Measurements from ENCODE around the gene ZNF446. TPM values are rescaled to one million over a fixed set of nuclear protein-coding genes. Genes with fewer than 3 reads are reported as not detected.

ZNF446 gene
- total and polyA plus RNA-seq, 10 of the 15 experiments (the other 5 are each of a cell fraction or from before 2014, with no cell fraction given): 0.14 to 6.9 (median 4.1) TPM

DNA sequence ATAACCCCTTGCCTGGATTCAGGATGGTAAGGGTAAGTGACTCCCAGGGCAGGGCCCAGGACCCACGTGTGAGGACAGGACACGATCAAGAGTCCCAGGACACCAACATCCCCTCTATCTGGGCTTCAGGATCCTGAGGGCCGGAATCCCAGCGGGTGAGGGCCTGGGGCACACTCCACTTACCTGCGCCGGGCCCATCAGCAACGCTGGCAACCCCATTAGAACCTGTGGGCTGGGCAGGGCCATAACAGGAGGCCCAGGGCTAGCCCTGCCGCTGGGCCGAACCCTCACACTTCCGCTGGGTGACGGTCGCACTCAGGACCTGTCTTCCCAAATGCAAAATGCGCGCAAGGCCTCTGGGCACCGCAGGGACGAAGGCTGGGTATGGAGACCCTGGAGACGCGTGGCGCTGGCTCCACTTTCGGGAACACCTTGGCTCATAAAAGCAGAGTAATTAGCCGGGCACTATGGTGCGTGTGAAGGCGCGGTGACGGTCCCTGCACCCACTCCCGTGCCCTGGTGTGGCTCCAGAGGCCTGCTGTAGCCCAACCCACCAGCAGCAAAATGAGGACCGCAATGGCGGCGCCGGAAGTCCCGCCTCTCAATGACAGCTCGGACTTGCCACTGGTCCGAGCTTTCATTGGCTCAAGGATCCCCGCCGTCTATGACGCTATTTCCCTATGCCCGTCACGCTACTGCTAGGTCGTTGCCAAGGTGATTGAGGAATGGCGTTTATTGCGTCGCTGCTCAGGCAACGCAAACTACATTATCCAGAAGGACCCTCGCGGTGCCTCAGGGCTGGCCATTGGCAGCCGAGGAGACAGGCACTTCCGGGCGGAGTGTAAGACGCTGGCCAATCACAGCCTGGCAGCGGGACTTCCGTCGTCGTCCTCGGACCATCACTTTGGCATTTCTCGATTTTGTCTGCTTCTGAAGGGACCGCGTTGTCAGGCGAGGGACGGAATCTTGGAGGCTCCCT lies 36.3 kb upstream of the ZNF446 start, which contains the start of gene ZNF132 (continued):
- TF ChIP-seq, protein P1, sequence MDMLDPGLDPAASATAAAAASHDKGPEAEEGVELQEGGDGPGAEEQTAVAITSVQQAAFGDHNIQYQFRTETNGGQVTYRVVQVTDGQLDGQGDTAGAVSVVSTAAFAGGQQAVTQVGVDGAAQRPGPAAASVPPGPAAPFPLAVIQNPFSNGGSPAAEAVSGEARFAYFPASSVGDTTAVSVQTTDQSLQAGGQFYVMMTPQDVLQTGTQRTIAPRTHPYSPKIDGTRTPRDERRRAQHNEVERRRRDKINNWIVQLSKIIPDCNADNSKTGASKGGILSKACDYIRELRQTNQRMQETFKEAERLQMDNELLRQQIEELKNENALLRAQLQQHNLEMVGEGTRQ (IDR thresholded peaks at IDR 0.05; ENCODE audit: borderline replicate concordance, low read depth, low read length): no peak
- TF ChIP-seq MEF2A (IDR thresholded peaks at IDR 0.05; ENCODE audit: insufficient read depth, low read depth, low read length): no peak
- TF ChIP-seq MTA2 (IDR thresholded peaks at IDR 0.05; ENCODE audit: low read depth): no peak
- TF ChIP-seq SUZ12 (IDR thresholded peaks at IDR 0.05; ENCODE audit: unreplicated experiment): no peak
- no peak for TF ChIP-seq NR2C2 (IDR thresholded peaks at IDR 0.05; ENCODE audit: borderline replicate concordance, control insufficient read depth, insufficient read length, low read depth)
- TF ChIP-seq GATAD2B (conservative IDR thresholded peaks at IDR 0.05; ENCODE audit: low read depth): no peak; the same call in 1 of the 2 replicates
- no peak for TF ChIP-seq TBL1XR1 (IDR thresholded peaks at IDR 0.05; ENCODE audit: low read depth, low read length)
- TF ChIP-seq, protein P2, sequence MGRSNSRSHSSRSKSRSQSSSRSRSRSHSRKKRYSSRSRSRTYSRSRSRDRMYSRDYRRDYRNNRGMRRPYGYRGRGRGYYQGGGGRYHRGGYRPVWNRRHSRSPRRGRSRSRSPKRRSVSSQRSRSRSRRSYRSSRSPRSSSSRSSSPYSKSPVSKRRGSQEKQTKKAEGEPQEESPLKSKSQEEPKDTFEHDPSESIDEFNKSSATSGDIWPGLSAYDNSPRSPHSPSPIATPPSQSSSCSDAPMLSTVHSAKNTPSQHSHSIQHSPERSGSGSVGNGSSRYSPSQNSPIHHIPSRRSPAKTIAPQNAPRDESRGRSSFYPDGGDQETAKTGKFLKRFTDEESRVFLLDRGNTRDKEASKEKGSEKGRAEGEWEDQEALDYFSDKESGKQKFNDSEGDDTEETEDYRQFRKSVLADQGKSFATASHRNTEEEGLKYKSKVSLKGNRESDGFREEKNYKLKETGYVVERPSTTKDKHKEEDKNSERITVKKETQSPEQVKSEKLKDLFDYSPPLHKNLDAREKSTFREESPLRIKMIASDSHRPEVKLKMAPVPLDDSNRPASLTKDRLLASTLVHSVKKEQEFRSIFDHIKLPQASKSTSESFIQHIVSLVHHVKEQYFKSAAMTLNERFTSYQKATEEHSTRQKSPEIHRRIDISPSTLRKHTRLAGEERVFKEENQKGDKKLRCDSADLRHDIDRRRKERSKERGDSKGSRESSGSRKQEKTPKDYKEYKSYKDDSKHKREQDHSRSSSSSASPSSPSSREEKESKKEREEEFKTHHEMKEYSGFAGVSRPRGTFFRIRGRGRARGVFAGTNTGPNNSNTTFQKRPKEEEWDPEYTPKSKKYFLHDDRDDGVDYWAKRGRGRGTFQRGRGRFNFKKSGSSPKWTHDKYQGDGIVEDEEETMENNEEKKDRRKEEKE (IDR thresholded peaks at IDR 0.05): no peak
- TF ChIP-seq, protein P3, sequence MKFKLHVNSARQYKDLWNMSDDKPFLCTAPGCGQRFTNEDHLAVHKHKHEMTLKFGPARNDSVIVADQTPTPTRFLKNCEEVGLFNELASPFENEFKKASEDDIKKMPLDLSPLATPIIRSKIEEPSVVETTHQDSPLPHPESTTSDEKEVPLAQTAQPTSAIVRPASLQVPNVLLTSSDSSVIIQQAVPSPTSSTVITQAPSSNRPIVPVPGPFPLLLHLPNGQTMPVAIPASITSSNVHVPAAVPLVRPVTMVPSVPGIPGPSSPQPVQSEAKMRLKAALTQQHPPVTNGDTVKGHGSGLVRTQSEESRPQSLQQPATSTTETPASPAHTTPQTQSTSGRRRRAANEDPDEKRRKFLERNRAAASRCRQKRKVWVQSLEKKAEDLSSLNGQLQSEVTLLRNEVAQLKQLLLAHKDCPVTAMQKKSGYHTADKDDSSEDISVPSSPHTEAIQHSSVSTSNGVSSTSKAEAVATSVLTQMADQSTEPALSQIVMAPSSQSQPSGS (IDR thresholded peaks at IDR 0.05; ENCODE audit: low read length): no peak
- no peak for TF ChIP-seq ZNF274 (IDR thresholded peaks at IDR 0.05; ENCODE audit: insufficient read depth, insufficient read length)
- TF ChIP-seq NFYB (IDR thresholded peaks at IDR 0.05; ENCODE audit: insufficient read depth, low read depth, low read length): peak; percentile 89
- no peak for TF ChIP-seq JUND (IDR thresholded peaks at IDR 0.05; ENCODE audit: low read depth, low read length)
- TF ChIP-seq NBN (IDR thresholded peaks at IDR 0.05): 0 out of 2 replicates have a peak, but pooled peaks have one; percentile 60
- TF ChIP-seq USF1 (IDR thresholded peaks at IDR 0.05; ENCODE audit: borderline replicate concordance, extremely low read length, insufficient read depth, low read depth, low read length): no peak
- TF ChIP-seq, protein P4, sequence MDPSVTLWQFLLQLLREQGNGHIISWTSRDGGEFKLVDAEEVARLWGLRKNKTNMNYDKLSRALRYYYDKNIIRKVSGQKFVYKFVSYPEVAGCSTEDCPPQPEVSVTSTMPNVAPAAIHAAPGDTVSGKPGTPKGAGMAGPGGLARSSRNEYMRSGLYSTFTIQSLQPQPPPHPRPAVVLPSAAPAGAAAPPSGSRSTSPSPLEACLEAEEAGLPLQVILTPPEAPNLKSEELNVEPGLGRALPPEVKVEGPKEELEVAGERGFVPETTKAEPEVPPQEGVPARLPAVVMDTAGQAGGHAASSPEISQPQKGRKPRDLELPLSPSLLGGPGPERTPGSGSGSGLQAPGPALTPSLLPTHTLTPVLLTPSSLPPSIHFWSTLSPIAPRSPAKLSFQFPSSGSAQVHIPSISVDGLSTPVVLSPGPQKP (IDR thresholded peaks at IDR 0.05; ENCODE audit: low read depth, low read length): peak; percentile 63
- TF ChIP-seq SMAD1 (IDR thresholded peaks at IDR 0.05; ENCODE audit: low read depth, partially characterized antibody): no peak
- peak; percentile 71 for TF ChIP-seq MXI1 (IDR thresholded peaks at IDR 0.05; ENCODE audit: low read depth, low read length)
- peak; percentile 64 for TF ChIP-seq IKZF1 (conservative IDR thresholded peaks at IDR 0.05)
- peak; percentile 40; the same call in 1 of the 2 replicates for TF ChIP-seq IRF3 (IDR thresholded peaks at IDR 0.05)
- peak; percentile 92 for TF ChIP-seq BMI1 (IDR thresholded peaks at IDR 0.05; ENCODE audit: borderline replicate concordance)
